Measurements from ENCODE around the gene PLEKHA1.
A peak's percentile ranks its signal among the peaks of the same experiment; 100 is the strongest.

PLEKHA1 gene

DNA sequence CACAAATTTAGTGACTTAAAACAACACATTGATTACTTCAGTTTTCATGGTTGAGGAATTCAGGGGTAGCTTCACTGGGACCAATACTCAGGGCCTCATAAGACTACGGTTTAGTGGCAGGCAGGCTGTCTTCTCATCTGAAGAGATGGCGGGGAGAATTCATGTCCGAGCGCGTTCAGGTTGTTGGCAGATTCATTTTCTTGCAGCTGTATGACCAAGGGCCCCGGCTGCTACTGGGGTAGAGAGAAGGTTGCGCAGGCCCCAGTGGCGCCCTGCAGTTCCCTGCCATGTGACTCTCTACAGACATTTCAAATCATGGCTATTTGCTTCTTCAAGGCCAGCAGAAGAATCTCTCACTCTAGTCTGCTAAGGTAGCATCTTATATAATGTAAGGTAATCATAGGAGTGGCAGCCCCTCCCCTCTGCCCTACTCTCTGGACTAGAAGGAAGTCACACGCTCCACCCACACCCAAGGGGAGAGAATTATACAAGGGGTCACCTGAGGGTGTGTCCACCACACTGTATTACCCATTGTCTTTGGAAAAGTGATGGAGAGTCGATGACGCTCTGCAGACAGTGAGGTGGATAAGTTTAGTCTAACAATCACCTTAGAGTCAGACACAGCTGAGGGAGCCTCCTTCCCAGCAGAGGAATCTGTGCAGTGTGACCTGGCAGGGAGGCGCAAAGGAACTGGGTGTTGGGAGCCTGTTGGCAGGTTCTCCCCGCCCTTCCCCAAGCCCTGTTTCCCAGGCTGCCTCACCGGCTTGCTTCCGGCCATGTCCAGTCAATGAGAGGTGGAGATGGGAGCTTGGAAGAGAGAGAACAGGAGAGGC, 35.7 kb upstream of the PLEKHA1 start:
- H3K4me3 ChIP-seq (ENCODE audit: low read depth, low read length), result no peak overlapping the region
- TF ChIP-seq, protein P1, sequence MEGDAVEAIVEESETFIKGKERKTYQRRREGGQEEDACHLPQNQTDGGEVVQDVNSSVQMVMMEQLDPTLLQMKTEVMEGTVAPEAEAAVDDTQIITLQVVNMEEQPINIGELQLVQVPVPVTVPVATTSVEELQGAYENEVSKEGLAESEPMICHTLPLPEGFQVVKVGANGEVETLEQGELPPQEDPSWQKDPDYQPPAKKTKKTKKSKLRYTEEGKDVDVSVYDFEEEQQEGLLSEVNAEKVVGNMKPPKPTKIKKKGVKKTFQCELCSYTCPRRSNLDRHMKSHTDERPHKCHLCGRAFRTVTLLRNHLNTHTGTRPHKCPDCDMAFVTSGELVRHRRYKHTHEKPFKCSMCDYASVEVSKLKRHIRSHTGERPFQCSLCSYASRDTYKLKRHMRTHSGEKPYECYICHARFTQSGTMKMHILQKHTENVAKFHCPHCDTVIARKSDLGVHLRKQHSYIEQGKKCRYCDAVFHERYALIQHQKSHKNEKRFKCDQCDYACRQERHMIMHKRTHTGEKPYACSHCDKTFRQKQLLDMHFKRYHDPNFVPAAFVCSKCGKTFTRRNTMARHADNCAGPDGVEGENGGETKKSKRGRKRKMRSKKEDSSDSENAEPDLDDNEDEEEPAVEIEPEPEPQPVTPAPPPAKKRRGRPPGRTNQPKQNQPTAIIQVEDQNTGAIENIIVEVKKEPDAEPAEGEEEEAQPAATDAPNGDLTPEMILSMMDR (IDR thresholded peaks at IDR 0.05; ENCODE audit: low read depth, low read length, missing control alignments), result no peak
- no peak for DNase-seq (ENCODE audit: low read depth)

DNA sequence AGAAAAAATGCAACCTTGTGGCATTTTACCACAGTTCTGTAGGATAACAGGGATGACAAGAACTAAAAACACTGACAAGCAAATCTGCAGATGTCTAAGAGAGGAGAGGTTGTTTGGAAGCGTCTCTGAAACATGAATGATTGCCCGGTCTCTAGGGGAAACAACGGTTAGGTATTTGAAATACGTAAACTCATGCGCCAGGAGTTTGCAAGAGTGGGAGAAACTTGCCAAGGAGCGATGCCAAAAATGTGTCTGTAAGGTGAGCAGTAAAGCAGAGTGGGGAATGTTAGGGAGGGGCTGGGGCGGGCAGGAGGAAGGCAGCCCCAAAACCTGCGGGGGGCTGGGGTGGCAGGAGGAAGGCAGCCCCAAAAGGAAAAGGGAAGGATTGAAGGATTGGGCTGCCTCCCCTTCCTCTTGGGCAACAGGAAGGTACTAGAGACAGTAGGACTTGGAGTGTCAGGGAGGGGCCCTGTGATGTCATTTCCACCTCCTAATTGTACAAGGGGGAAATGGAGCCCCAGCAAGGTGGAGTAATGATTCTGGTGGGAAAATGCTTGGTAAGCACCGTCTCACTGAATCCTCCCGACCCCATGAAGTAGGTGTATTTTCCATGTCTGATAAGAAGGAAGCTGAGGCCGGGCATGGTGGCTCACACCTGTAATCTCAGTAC, 33.2 kb upstream of the PLEKHA1 start:
- no peak for DNase-seq (ENCODE audit: low read depth)
- TF ChIP-seq, protein P1 (IDR thresholded peaks at IDR 0.05; ENCODE audit: low read depth, low read length, missing control alignments), result no peak

DNA sequence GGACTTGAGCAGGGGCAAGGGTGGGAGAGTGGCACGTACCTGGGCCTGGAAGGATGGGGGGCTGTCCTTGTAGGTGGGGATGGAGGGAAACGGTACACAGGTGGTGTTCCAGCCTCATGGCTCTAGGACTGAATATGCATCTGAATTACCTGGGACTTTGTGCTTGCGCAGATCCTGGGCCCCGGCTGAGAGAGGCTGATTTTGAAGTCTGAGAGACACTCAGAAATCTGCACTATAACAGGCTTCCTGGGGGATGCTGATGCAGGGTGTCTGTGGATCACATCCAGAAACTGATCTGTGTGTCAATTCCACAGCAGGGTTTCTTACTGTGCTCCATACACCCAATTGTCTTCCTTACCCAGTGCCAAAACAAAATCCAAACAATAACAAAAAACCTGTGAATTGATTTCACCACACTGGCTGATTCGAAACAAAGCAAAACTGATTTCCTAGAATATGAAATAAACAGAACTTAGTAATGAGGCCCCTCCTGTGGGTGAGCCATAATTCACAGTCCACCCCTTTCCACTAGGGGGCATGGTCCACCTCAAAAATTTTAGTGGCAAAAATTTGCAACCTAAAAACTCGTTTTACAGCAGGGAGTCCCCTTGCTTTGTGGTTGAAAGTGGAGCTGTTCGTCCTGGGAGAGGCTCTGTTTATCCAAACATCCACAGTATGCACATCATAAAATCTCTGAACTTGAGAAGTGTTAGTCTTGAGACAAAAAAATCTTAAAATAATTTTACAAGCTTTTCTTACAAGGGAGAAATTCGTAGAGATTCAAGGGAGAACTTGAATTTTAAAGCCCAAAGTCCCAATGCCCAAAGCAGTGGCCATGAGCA, 32.0 kb upstream of the PLEKHA1 start:
- DNase-seq (ENCODE audit: low read depth), result no peak

More for the DNA sequence above, 33.2 kb upstream of the PLEKHA1 start:
- H3K4me3 ChIP-seq (ENCODE audit: low read depth, low read length), result no peak overlapping the region

DNA sequence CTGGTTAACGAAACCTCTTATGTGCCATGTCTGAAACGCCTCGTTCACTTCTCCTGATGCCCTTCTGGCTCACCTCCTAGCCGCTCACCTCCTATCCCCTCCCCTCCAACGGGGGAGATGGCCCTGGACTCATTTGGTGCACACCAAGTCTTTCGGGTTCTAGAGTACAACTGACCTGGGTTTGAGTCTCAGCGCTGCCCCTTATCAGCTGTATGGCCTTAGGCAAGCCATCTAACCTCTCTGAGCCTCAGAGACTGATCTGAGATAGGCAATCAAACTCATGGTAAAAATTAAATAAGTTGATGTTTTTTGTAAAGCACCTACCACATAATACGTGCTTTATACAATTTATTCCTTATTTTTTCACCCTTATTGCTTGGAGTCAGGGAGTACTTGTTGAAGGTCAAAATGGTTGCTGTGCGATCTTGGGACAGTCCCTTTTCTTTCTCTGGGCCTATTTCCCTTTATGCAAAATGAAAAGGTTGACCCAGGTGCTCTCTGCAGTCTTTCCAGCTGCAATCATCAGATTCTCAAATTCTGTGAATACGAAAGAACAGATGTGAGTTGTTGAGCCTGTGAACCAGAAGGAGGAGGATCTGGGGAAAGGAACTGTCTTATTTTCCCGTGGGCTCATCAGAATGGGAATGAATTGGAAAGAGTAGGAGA, 31.2 kb upstream of the PLEKHA1 start:
- no peak overlapping the region for H3K4me3 ChIP-seq (ENCODE audit: low read depth, low read length)
- TF ChIP-seq, protein P1 (IDR thresholded peaks at IDR 0.05; ENCODE audit: low read depth, low read length, missing control alignments), result no peak
- DNase-seq (ENCODE audit: low read depth), result no peak

More for the DNA sequence above, 32.0 kb upstream of the PLEKHA1 start:
- H3K4me3 ChIP-seq (ENCODE audit: low read depth, low read length), result no peak overlapping the region
- TF ChIP-seq, protein P1 (IDR thresholded peaks at IDR 0.05; ENCODE audit: low read depth, low read length, missing control alignments), result peak; percentile 52

DNA sequence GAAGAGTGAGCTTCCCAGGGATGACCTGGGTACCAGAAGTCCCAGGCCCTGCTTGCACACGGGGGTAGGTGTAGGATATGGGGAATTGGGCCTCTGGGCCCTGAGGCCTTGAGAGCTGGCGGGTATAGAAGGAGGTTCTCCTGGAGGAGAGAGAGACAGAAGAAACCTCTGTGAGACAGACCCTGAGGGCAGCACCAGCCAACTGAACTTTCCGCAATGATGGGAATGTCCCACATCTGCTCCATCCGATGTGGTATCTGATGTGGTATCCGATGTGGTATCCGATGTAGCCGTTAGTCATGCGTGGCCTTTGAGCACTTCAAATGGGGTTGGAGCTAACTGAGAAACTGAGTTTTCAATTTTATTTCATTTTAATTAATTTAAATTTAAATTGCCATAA, 30.6 kb upstream of the PLEKHA1 start:
- DNase-seq (ENCODE audit: low read depth), result no peak
- TF ChIP-seq, protein P1 (IDR thresholded peaks at IDR 0.05; ENCODE audit: low read depth, low read length, missing control alignments), result no peak

DNA sequence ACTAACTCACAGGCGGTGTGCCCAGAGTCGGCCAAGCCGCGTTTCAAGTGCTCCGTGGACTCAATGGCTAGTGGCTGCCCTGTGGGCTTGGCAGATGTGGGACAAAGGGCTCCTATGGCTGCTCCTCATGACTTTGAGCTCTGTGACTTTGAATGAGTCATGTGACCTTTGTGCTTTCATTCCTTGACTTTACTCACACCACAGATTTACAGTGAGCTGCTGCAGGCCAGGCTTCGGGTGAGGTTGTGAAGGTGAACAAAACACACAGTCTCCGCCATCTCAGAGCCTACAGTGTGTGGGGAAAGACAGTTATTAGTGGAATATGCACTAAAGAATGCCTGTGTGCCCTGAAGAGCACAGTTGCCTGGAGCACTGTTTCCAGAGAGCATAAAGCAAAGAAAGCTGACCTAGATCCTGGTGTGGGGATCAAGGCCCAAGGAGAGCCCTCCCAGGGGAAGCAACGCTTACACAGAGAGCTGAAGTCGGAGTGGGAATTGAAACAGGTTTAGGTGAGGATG, 29.7 kb upstream of the PLEKHA1 start:
- DNase-seq (ENCODE audit: low read depth), result no peak
- H3K4me3 ChIP-seq (ENCODE audit: low read depth, low read length), result no peak overlapping the region
- TF ChIP-seq, protein P1 (IDR thresholded peaks at IDR 0.05; ENCODE audit: low read depth, low read length, missing control alignments), result no peak

More for the DNA sequence above, 30.6 kb upstream of the PLEKHA1 start:
- H3K4me3 ChIP-seq (ENCODE audit: low read depth, low read length), result no peak overlapping the region

Measured in GM12864 (cell line).